CD4-positive, alpha-beta T cell treated with Interleukin-2 at 100 ng/mL for 4 hours (primary cell): Measurements from ENCODE around the gene CNIH4.
"Not testable (repeated sequence)": the region's sequence is repeated elsewhere in the genome, so short reads cannot be mapped to it uniquely, and the experiment has no call there.

Experiments used
- DNase-seq: peaks from one replicate; pipeline ENCODE4 v3.0.0-alpha.2; 2020; ENCODE audit warnings: low spot score

Gene CNIH4

DNA sequence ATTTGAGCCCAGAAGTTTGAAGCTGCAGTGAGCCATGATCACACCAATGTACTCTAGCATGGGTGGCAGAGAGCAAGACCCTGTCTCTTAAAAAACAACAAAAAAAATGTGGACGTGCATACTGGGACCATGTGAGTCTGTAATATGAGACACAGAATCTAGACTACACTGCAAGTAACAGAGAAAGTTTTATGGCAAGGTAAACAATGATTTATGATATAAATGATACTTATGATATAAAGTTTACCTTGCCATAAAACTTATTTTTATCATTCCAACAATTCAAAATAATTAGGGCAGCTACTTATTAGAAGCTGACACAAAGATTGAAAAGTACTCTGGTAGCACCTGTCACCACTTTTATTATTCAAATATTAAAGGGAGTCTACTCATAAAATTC is 43.2 kb downstream of the CNIH4 start:
- no peak for DNase-seq

DNA sequence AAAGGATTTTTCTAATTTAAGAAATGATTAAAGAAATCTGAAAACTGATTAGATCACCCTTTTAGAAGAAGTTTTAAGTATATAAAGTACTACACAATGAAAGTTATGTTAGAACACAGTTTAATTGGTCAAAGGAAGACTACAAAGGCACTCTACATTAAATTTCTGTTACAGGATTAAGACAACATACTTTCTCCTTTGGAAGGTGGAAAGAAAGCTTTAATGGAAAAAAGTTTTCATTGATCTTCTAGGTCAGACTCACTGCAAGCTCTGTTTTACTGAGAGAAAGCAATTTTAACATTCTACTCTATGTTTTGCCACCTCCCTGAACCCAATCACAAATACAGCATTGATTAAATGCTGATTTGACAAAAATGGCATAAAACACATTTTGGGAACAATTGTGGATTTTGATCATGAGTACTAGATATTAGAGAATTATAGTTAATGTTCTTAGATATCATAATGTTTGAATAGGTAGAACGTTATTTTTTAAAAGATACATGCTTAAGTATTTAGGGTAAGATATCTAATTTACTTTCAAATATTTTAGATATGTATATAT is 45.9 kb downstream of the CNIH4 start:
- no peak for DNase-seq

DNA sequence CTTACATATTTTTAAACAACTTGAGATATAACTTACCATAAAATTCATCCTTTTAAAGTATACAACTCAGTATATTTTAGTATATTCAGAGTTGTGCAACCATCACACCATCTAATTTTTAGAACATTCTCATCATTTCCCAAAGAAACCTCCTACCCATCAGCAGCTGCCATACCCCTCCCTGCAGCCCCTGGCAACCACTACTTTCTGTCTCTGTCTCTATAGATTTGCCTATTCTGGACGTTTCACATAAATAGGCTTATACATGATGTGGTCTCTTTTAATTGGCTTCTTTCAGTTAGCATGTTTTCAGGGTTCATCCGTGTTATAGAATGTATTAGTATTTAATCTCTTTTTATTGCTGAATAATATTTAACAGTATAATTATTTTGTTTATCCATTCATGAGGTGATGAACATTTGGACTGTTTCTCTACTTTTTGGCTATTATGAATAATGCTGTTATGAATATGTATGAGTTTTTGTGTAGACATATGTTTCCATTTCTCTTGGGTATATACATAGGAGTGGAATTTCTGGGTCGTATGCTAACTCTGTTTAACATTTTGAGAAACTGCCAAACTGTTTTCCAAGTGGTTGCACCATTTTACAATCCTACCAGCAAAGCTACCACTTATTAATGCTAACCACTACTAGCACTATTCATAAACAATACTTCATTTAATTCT is 48.4 kb downstream of the CNIH4 start:
- no peak for DNase-seq

DNA sequence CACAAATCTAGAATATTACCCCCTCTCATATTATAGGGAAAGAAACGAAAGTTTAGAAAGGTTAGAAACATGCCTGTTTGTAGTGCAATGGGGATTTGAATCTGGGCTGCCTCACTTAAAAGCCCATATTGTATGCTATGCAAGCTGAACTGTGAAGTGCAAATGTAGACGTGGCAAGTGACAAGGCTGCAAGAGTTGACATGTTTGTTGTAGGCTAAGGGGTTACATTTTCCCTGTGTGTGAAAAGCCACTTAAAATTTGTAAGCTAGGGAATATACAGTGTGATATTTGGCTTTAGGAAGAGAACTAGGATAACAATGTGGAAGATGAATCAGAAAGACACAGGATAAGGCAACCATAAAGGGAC is 48.9 kb downstream of the CNIH4 start:
- DNase-seq, result no peak

DNA sequence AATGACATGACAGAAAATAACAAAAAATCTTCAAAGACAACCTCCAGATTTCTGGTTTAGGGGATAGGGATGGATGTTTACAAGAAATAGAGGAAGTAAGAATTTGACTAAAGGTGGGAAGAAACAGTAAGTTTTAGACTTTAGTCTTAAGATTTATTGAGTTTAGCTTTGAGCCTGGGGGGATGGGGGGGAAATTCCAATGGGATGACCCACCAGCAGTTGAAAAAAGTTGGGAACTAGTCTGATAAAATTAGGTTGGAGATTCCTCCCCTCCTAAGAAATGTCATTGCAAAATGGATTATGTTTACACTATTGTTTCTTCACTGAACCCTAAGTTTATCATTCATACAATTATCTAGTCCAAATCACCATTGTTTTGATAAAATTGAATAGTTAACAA is 49.5 kb downstream of the CNIH4 start:
- DNase-seq, result no peak

DNA sequence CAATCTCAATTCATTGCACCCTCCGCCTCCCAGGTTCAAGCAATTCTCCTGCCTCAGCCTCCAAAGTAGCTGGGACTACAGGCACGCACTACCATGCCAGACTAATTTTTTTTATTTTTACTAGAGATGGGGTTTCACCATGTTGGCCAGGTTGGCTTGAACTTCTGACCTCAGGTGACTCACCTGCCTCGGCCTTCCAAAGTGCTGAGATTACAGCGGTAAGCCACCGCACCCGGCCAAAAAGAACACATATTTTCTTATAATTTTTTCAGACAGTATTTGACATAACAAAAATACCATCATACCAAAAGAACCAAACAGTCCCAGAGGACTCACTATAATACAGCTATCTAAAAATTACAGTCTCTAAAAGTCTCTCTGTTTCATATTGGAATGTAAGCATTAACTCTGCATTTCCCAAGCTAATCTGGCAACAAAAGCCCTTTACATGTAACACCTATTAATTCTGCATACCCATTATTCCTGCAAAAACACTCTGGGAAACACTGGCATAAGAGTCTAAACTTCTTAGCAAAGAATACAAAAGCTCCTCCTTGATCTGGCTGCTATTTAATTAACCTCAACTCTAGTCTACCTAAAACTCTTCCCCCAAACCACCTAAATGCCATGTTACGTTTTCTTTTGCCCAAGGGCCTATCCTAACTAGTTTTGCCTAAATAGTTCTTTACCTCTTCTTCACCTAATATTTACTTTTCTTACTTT is 51.1 kb downstream of the CNIH4 start:
- no peak for DNase-seq

DNA sequence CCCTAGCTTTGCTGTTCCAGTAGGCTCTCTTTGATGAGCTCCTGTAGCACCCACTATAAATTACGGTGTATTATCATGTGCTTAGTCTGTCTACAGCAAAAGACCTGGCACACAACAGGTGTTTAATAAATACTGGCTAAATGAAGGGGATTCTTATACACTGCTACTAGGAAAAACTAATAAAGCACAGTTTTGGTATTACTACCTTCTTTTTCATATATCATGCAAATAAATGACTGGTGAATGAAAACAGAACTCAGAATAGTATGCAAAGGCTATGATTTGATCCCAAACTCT is 51.6 kb downstream of the CNIH4 start:
- DNase-seq, result no peak

DNA sequence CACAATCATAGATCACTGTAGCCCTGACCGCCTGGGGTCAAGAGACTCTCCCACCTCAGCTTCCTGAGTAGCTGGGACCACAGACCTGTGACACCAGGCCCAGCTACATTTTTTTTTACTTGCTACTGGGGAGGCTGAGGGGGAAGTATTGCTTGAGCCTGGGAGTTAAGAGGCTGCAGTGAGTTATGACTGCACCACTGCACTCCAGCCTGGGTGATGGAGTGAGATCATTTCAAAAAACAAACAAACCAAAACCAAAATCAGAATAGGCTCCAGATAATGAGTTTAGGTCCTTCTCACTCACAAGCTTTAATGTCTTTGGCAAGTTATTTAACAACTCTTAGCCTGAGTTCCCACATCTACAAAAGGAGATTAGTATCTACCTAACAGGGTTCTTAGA is 55.1 kb downstream of the CNIH4 start:
- DNase-seq, result no peak

DNA sequence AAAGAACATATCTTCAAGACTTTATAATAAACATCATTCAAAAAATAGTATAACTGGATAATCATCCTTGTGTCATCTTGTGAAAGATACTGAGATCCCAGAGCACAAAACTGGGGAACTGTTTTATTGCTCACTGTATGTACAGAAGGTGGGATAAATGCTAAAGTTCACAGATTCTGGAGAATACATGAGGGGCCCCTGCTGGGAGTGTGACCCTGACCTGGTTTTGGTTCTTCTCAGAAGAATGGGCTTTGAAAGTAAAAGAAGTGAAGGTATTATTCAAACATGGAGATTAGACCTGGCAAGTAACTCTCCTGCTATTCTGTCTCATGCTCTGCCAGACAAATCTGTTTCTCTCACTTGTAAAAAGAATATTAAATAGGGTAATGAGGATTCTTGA is 63.4 kb downstream of the CNIH4 start:
- no peak for DNase-seq

DNA sequence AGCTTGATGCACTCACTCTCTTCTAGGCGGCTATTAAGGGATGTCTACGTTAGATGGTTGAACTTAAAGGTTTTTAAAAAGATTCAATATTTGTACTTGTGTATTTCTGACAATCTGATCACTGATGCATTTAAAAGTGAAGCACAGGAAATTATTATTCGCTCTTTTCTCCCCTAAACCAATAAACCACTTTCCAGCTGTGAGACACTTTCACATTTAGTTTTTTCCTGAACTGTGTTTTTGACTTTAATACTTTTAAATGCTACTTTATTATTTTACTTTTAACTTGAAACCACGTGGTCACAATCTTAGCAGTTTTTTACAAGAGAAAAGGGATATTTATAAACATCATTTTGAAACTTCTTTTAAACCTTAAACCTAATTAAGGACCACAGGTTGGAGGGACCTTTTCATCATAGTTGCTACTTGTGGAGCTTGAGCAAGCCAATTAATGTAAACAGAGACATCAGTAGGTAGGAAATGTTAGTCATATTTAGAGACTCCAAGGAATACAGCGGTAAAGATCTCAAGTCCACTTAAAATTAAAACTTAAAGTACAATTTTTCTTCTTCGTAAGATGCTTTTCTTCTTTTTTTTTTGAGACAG is 68.7 kb downstream of the CNIH4 start:
- DNase-seq, result no peak

DNA sequence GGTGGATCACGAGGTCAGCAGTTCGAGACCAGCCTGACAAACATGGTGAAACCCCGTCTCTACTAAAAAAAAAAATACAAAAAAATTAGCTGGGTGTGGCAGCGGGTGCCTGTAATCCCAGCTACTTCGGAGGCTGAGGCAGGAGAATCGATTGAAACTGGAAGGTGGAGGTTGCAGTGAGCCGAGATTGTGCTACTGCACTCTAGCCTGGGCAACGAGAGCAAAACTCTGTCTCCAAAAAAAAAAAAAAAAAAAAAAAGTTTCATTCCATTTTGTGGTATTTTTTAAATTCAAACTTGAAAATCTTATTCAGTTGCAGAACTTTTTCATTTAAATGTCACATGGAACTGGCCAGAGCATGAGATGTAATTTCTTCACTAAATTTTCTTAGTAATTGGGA is 70.2 kb downstream of the CNIH4 start:
- not testable (repeated sequence) for DNase-seq

DNA sequence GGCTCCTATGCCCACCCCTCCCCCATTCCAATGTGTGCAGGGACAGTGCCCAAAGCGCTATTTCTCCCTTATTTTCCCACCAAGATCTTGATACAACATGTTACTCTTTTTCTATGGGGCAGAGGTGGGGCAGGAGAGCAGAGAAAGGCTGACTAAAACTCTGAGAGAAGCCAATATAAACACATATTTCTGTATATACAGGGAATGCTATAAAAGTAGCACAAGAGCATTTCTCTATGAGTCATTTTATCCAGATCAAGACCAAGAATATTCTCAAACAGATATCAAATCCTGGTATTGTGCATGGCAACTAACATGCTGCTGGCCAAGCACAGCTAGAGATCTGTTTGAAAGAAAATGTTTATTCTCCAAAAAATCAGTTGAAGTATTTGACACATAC is 70.7 kb downstream of the CNIH4 start:
- no peak for DNase-seq

DNA sequence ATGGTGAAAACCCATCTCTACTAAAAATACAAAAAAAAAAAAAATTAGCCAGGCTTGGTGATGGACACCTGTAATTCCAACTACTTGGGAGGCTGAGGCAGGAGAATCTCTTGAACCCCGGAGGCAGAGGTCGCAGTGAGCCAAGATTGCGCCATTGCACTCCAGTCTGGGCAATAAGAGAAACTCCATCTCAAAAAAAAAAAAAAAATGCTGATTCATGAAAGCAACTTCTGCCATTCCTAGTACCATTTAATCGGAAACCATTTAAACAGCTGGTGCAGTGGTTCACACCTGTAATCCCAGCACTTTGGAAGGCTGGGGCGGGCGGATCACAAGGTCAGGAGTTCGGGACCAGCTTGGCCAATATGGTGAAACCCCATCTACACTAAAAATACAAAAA is 72.0 kb downstream of the CNIH4 start:
- DNase-seq, result not testable (repeated sequence)
